Smooth muscle cell (in vitro differentiated cells): ENCODE data around the gene C3orf20. TPM values are rescaled to one million over a fixed set of nuclear protein-coding genes. Genes with fewer than 3 reads are reported as not detected.
A peak's percentile ranks its signal among the peaks of the same experiment; 100 is the strongest.

Source experiments
- DNase-seq: peaks from one replicate; lab custom pipeline; 2025; ENCODE audit not compliant: unreplicated experiment; lab: John Stamatoyannopoulos, UW
- H2AFZ ChIP-seq: fragments of 200-600 bp; sonication (generic); 2 replicates; pipeline ENCODE4 v1.6.0; 2016; ENCODE audit warnings: antibody characterized with exemption, low read depth, mild to moderate bottlenecking
- H3F3A ChIP-seq: fragments of 200-600 bp; sonication (generic); 2 replicates; pipeline ENCODE4 v1.6.0; 2017; ENCODE audit warnings: antibody characterized with exemption, low read depth
- H3K27ac ChIP-seq: fragments of 200-600 bp; sonication (generic); 2 replicates; pipeline ENCODE4 v1.5.1; 2016; ENCODE audit warnings: low read depth, mild to moderate bottlenecking
- H3K27me3 ChIP-seq: fragments of 200-600 bp; sonication (generic); 2 replicates; pipeline ENCODE4 v1.6.1; 2016; ENCODE audit warnings: low read depth, mild to moderate bottlenecking
- H3K36me3 ChIP-seq: fragments of 200-600 bp; sonication (generic); 2 replicates; pipeline ENCODE4 v1.5.1; 2016; ENCODE audit warnings: low read depth
- H3K4me1 ChIP-seq: fragments of 200-600 bp; sonication (generic); 2 replicates; pipeline ENCODE4 v1.5.1; 2016; ENCODE audit warnings: low read depth
- H3K4me2 ChIP-seq: fragments of 200-600 bp; sonication (generic); 2 replicates; pipeline ENCODE4 v1.6.0; 2016; ENCODE audit warnings: mild to moderate bottlenecking
- H3K4me3 ChIP-seq: fragments of 200-600 bp; sonication (generic); 2 replicates; pipeline ENCODE4 v1.5.1; 2016; ENCODE audit warnings: mild to moderate bottlenecking
- H3K79me2 ChIP-seq: fragments of 200-600 bp; sonication (generic); 2 replicates; pipeline ENCODE4 v1.6.0; 2016; ENCODE audit warnings: low read depth, mild to moderate bottlenecking
- H3K9ac ChIP-seq: fragments of 200-600 bp; sonication (generic); 2 replicates; pipeline ENCODE4 v1.6.0; 2016; ENCODE audit warnings: low read depth
- H3K9me3 ChIP-seq: fragments of 200-600 bp; sonication (generic); replicated peaks from 2 replicates; pipeline ENCODE4 v1.5.1; 2016; ENCODE audit warnings: low read depth
- H4K20me1 ChIP-seq: fragments of 200-600 bp; sonication (generic); 2 replicates; pipeline ENCODE4 v1.6.0; 2016; ENCODE audit warnings: low read depth
- CTCF ChIP-seq: fragments of 200-600 bp; sonication (generic); IDR thresholded peaks from 2 replicates; pipeline ENCODE4 v1.5.1; 2017; ENCODE audit warnings: borderline replicate concordance, mild to moderate bottlenecking, antibody characterized with exemption; ENCODE audit not compliant: insufficient read depth, poor library complexity, severe bottlenecking
- WGBS: methylation state at CpG from one replicate; pipeline ENCODE4 v1.1.7; 2016; ENCODE audit warnings: low lambda C conversion rate; 5-methylcytosine and 5-hydroxymethylcytosine counted together
- polyA plus RNA-seq: library from polyadenylated mRNA; unstranded; fragments of >200 nt; fragmentation: Nextera tagmentation; extraction: Ambion mirVana; gene quantifications from 2 replicates; pipeline ENCODE4 v1.2.1, GENCODE V29; 2016
- total RNA-seq: library from RNA; depleted of rRNA; stranded (reverse); fragments of >200 nt; gene quantifications from 2 replicates; pipeline ENCODE4 v1.2.3, GENCODE V29; 2014

C3orf20 gene
- total and polyA plus RNA-seq, 2 experiments from 2014 or later: not detected

- Histone ChIP-seq H4K20me1 (no peaks in the 10 kb centered on the region), H3K9ac (no peak overlapping the region), H3K36me3 (no peaks in the 10 kb centered on the region), H3F3A (no peaks in the 10 kb centered on the region), H3K27ac (no peak overlapping the region), H3K4me2 (no peak overlapping the region), H3K9me3 (no peaks in the 10 kb centered on the region), H3K4me1 (no peaks in the 10 kb centered on the region), H2AFZ (no peak overlapping the region), H3K4me3 (no peak overlapping the region), H3K79me2 (no peaks in the 10 kb centered on the region), H3K27me3 (peaks cover 33% of the 10 kb centered on the region)
- WGBS: 89% methylated on average over 6 of the region's 6 CpGs
- no peak for DNase-seq
- TF ChIP-seq CTCF: no peak
Observed at GRCh38 chr3:14633417-14633816, 41.5 kb upstream of the C3orf20 start.

GRCh38 chr3:14633819-14634424 lies 41.0 kb upstream of the C3orf20 start:
- H3K4me2 ChIP-seq: no peak overlapping the region
- no peak overlapping the region for H3K4me3 ChIP-seq
- no peaks in the 10 kb centered on the region for H3K36me3 ChIP-seq
- no peak overlapping the region for H2AFZ ChIP-seq
- peak; percentile 63 for TF ChIP-seq CTCF
- no peaks in the 10 kb centered on the region for H3K9me3 ChIP-seq
- H3K9ac ChIP-seq: no peak overlapping the region
- H3K27me3 ChIP-seq: peaks cover 37% of the 10 kb centered on the region
- H3K4me1 ChIP-seq: no peaks in the 10 kb centered on the region
- DNase-seq: no peak
- no peaks in the 10 kb centered on the region for H3K79me2 ChIP-seq
- H3K27ac ChIP-seq: no peak overlapping the region
- no peaks in the 10 kb centered on the region for H4K20me1 ChIP-seq
- WGBS: 48% methylated on average over 8 of the region's 8 CpGs
- no peaks in the 10 kb centered on the region for H3F3A ChIP-seq

GRCh38 chr3:14634763-14635400 lies 40.1 kb upstream of the C3orf20 start:
- Histone ChIP-seq H3K36me3 (no peaks in the 10 kb centered on the region), H3F3A (no peaks in the 10 kb centered on the region), H4K20me1 (no peaks in the 10 kb centered on the region), H3K9ac (no peak overlapping the region), H3K4me1 (no peaks in the 10 kb centered on the region), H2AFZ (no peak overlapping the region), H3K9me3 (no peaks in the 10 kb centered on the region), H3K4me3 (no peak overlapping the region), H3K79me2 (no peaks in the 10 kb centered on the region), H3K4me2 (no peak overlapping the region), H3K27ac (no peak overlapping the region), H3K27me3 (peaks cover 46% of the 10 kb centered on the region)
- WGBS: 87% methylated on average over 4 of the region's 4 CpGs
- no peak for TF ChIP-seq CTCF
- DNase-seq: no peak
